GM23338 (cell line): ENCODE measurements around the gene SCNN1B. TPM values are rescaled to one million over a fixed set of nuclear protein-coding genes. Genes with fewer than 3 reads are reported as not detected.

Source experiments
- ATAC-seq: fragments of 200-7000 bp; cut with Tn5 transposase; 3 replicates; pipeline ENCODE4 v1.9.1; 2020
- DNase-seq: peaks from one replicate; pipeline ENCODE4 v3.0.0-alpha.2; 2015; ENCODE audit warnings: low spot score
- H2AFZ ChIP-seq: fragments of 200-600 bp; sonication (generic); 2 replicates; pipeline ENCODE4 v1.8.0; 2016; ENCODE audit warnings: antibody characterized with exemption, mild to moderate bottlenecking, moderate library complexity
- H3F3A ChIP-seq: fragments of 200-600 bp; sonication (generic); replicated peaks from 2 replicates; pipeline ENCODE4 v1.8.0; 2017; ENCODE audit warnings: antibody characterized with exemption, mixed run types, low read depth
- H3K27ac ChIP-seq: fragments of 200-600 bp; sonication (generic); 2 replicates; pipeline ENCODE4 v1.6.1; 2016; ENCODE audit warnings: low read depth
- H3K27me3 ChIP-seq: fragments of 200-600 bp; sonication (generic); 2 replicates; pipeline ENCODE4 v1.8.0; 2016; ENCODE audit warnings: mild to moderate bottlenecking, mixed run types, moderate library complexity; ENCODE audit not compliant: insufficient read depth
- H3K36me3 ChIP-seq: fragments of 200-600 bp; sonication (generic); 2 replicates; pipeline ENCODE4 v1.8.0; 2016; ENCODE audit warnings: mild to moderate bottlenecking; ENCODE audit not compliant: insufficient read depth
- H3K4me1 ChIP-seq: fragments of 200-600 bp; sonication (generic); 2 replicates; pipeline ENCODE4 v1.8.0; 2016; ENCODE audit warnings: mild to moderate bottlenecking, moderate library complexity; ENCODE audit not compliant: insufficient read depth
- H3K4me2 ChIP-seq: fragments of 200-600 bp; sonication (generic); 2 replicates; pipeline ENCODE4 v1.7.1; 2017; ENCODE audit warnings: mixed run types
- H3K4me3 ChIP-seq: fragments of 200-600 bp; sonication (generic); 2 replicates; pipeline ENCODE4 v1.6.1; 2016; ENCODE audit warnings: mixed run types
- H3K79me2 ChIP-seq: fragments of 200-600 bp; sonication (generic); replicated peaks from 2 replicates; pipeline ENCODE4 v1.8.0; 2017; ENCODE audit warnings: mild to moderate bottlenecking; ENCODE audit not compliant: insufficient read depth
- H3K9me2 ChIP-seq: fragments of 200-600 bp; sonication (generic); 2 replicates; pipeline ENCODE4 v1.8.0; 2017; ENCODE audit not compliant: insufficient read depth
- H4K20me1 ChIP-seq: fragments of 200-600 bp; sonication (generic); replicated peaks from 2 replicates; pipeline ENCODE4 v1.8.0; 2017; ENCODE audit warnings: mild to moderate bottlenecking; ENCODE audit not compliant: insufficient read depth
- H3K27ac Mint-ChIP-seq: 2 replicates; pipeline ENCODE4 v1.8.0; 2020; ENCODE audit warnings: inconsistent platforms, mild to moderate bottlenecking, moderate library complexity, mixed read lengths
- H3K27me3 Mint-ChIP-seq: 3 replicates; pipeline ENCODE4 v1.8.0; 2022; ENCODE audit warnings: low read depth, mild to moderate bottlenecking, moderate library complexity, mixed read lengths, inconsistent platforms; ENCODE audit not compliant: insufficient read depth, poor library complexity
- H3K36me3 Mint-ChIP-seq: 3 replicates; pipeline ENCODE4 v1.8.0; 2021; ENCODE audit warnings: low read depth, mild to moderate bottlenecking, inconsistent platforms, moderate library complexity, mixed read lengths
- H3K4me1 Mint-ChIP-seq: 3 replicates; pipeline ENCODE4 v1.8.0; 2020; ENCODE audit warnings: mild to moderate bottlenecking, inconsistent platforms, mixed read lengths
- H3K4me3 Mint-ChIP-seq: 3 replicates; pipeline ENCODE4 v1.8.0; 2021; ENCODE audit warnings: moderate library complexity, mild to moderate bottlenecking, inconsistent platforms, mixed read lengths
- H3K9me3 Mint-ChIP-seq: 3 replicates; pipeline ENCODE4 v1.8.0; 2020; ENCODE audit warnings: moderate library complexity, mild to moderate bottlenecking, inconsistent platforms, mixed read lengths
- CREB1 ChIP-seq: fragments of 250-450 bp; sonication (Bioruptor Pico); IDR thresholded peaks from 2 replicates; pipeline ENCODE4 v1.5.0; 2020; ENCODE audit warnings: low read depth, mild to moderate bottlenecking, moderate library complexity
- CTCF ChIP-seq, 2 experiments: fragments of 200-600 bp in 1 of 2; sonication (generic) in 1 of 2; conservative IDR thresholded peaks; 2 replicates each; pipeline versions ENCODE4 v1.5.1 to v1.6.1; 2016 to 2017; ENCODE audit warnings: antibody characterized with exemption in 2 of 2, low read depth in 2 of 2, mild to moderate bottlenecking in 2 of 2, moderate library complexity in 1 of 2
- ETS1 ChIP-seq: IDR thresholded peaks from 2 replicates; pipeline ENCODE4 v1.6.1; 2016; ENCODE audit warnings: antibody characterized with exemption
- EZH2phosphoT487 ChIP-seq: fragments of 200-600 bp; sonication (generic); IDR thresholded peaks from one replicate; pipeline ENCODE4 v1.8.1; 2018; ENCODE audit warnings: antibody characterized with exemption; ENCODE audit not compliant: unreplicated experiment
- JUNB ChIP-seq: IDR thresholded peaks from one replicate; pipeline ENCODE4 v1.6.1; 2016; ENCODE audit warnings: antibody characterized with exemption; ENCODE audit not compliant: unreplicated experiment
- POLR2AphosphoS5 ChIP-seq: IDR thresholded peaks from 2 replicates; pipeline ENCODE4 v1.6.1; 2016; ENCODE audit warnings: antibody characterized with exemption, low read depth
- REST ChIP-seq: IDR thresholded peaks from one replicate; pipeline ENCODE4 v1.6.1; 2018; ENCODE audit warnings: antibody characterized with exemption; ENCODE audit not compliant: unreplicated experiment
- STAT1 ChIP-seq: IDR thresholded peaks from one replicate; pipeline ENCODE4 v1.6.1; 2016; ENCODE audit warnings: antibody characterized with exemption; ENCODE audit not compliant: unreplicated experiment
- polyA plus RNA-seq: library from polyadenylated mRNA; unstranded; fragments of >200 nt; fragmentation: Nextera tagmentation; extraction: Ambion mirVana; gene quantifications from 2 replicates; pipeline ENCODE4 v1.2.1, GENCODE V29; 2016
- total RNA-seq: library from RNA; depleted of rRNA; stranded (reverse); fragments of >200 nt; shearing (Covaris generic); gene quantifications from 2 replicates; pipeline ENCODE4 v1.2.3, GENCODE V29; 2014
- TF ChIP-seq, protein P1 (sequence below): fragments of 250-450 bp; sonication (Bioruptor Pico); IDR thresholded peaks from 2 replicates; pipeline ENCODE4 v1.5.0; 2020; ENCODE audit warnings: mild to moderate bottlenecking, moderate library complexity

Gene SCNN1B
- total and polyA plus RNA-seq, 2 experiments from 2014 or later = 0.78 to 1.1 TPM

- no peak for TF ChIP-seq EZH2phosphoT487
- no peak for TF ChIP-seq REST
Observed at GRCh38 chr16:23330583-23331249, 28.6 kb downstream of the SCNN1B start (continued).

DNA sequence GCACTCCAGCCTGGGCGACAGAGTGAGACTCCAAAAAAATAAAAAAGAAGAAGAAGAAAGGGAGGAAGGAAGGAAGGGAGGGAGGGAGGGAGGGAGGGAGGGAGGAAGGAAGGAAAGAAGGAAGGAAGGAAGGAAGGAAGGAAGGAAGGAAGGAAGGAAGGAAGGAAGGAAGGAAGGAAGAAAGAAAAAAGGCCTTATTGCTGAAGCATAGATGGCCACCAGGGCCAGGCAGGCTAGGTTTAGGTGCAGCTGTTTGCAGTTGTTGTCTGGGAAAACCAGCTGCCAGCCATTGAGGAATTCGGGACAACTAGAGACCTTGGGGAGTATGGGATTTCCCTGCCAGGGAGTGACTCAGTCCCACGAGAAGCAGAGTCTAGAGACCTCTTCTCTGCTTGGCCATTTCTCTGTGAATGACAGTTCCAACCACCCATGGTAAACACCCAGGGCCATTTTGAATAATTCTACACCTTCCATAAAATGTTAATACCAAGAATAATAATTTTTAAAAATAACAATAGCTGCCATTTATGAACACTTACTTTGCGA is 31.0 kb downstream of the SCNN1B start:
- no peak for DNase-seq
- Mint-ChIP-seq H3K4me3 (no peak overlapping the region), H3K4me1 (no peaks in the 10 kb centered on the region), H3K27me3 (peaks cover 8% of the 10 kb centered on the region), H3K9me3 (no peaks in the 10 kb centered on the region), H3K36me3 (no peaks in the 10 kb centered on the region), H3K27ac (no peak overlapping the region)
- Histone ChIP-seq H4K20me1 (no peaks in the 10 kb centered on the region), H2AFZ (no peak overlapping the region), H3K79me2 (no peaks in the 10 kb centered on the region), H3K4me1 (no peaks in the 10 kb centered on the region), H3K36me3 (no peaks in the 10 kb centered on the region), H3K27me3 (no peaks in the 10 kb centered on the region), H3F3A (no peaks in the 10 kb centered on the region), H3K4me2 (no peak overlapping the region), H3K4me3 (no peak overlapping the region), H3K9me2 (no peaks in the 10 kb centered on the region), H3K27ac (no peak overlapping the region)
- no peak for ATAC-seq
- TF ChIP-seq ETS1 (no peak), STAT1 (no peak), CTCF (conservative IDR thresholded peaks at IDR 0.05; ENCODE audit: low read depth in 2 of 2) (no peak), CREB1 (CRISPR knock-in tag) (no peak), JUNB (no peak), POLR2AphosphoS5 (no peak)
- TF ChIP-seq, protein P1, sequence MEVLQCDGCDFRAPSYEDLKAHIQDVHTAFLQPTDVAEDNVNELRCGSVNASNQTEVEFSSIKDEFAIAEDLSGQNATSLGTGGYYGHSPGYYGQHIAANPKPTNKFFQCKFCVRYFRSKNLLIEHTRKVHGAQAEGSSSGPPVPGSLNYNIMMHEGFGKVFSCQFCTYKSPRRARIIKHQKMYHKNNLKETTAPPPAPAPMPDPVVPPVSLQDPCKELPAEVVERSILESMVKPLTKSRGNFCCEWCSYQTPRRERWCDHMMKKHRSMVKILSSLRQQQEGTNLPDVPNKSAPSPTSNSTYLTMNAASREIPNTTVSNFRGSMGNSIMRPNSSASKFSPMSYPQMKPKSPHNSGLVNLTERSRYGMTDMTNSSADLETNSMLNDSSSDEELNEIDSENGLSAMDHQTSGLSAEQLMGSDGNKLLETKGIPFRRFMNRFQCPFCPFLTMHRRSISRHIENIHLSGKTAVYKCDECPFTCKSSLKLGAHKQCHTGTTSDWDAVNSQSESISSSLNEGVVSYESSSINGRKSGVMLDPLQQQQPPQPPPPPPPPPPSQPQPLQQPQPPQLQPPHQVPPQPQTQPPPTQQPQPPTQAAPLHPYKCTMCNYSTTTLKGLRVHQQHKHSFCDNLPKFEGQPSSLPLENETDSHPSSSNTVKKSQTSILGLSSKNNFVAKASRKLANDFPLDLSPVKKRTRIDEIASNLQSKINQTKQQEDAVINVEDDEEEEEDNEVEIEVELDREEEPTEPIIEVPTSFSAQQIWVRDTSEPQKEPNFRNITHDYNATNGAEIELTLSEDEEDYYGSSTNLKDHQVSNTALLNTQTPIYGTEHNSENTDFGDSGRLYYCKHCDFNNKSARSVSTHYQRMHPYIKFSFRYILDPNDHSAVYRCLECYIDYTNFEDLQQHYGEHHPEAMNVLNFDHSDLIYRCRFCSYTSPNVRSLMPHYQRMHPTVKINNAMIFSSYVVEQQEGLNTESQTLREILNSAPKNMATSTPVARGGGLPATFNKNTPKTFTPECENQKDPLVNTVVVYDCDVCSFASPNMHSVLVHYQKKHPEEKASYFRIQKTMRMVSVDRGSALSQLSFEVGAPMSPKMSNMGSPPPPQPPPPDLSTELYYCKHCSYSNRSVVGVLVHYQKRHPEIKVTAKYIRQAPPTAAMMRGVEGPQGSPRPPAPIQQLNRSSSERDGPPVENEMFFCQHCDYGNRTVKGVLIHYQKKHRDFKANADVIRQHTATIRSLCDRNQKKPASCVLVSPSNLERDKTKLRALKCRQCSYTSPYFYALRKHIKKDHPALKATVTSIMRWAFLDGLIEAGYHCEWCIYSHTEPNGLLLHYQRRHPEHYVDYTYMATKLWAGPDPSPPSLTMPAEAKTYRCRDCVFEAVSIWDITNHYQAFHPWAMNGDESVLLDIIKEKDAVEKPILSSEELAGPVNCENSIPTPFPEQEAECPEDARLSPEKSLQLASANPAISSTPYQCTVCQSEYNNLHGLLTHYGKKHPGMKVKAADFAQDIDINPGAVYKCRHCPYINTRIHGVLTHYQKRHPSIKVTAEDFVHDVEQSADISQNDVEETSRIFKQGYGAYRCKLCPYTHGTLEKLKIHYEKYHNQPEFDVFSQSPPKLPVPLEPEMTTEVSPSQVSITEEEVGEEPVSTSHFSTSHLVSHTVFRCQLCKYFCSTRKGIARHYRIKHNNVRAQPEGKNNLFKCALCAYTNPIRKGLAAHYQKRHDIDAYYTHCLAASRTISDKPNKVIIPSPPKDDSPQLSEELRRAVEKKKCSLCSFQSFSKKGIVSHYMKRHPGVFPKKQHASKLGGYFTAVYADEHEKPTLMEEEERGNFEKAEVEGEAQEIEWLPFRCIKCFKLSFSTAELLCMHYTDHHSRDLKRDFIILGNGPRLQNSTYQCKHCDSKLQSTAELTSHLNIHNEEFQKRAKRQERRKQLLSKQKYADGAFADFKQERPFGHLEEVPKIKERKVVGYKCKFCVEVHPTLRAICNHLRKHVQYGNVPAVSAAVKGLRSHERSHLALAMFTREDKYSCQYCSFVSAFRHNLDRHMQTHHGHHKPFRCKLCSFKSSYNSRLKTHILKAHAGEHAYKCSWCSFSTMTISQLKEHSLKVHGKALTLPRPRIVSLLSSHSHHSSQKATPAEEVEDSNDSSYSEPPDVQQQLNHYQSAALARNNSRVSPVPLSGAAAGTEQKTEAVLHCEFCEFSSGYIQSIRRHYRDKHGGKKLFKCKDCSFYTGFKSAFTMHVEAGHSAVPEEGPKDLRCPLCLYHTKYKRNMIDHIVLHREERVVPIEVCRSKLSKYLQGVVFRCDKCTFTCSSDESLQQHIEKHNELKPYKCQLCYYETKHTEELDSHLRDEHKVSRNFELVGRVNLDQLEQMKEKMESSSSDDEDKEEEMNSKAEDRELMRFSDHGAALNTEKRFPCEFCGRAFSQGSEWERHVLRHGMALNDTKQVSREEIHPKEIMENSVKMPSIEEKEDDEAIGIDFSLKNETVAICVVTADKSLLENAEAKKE (CRISPR knock-in tag) = no peak
